ENCODE measurements around the gene SLC22A8.
"Not testable (repeated sequence)": the region's sequence is repeated elsewhere in the genome, so short reads cannot be mapped to it uniquely, and the experiment has no call there.

The SLC22A8 gene, protein sequence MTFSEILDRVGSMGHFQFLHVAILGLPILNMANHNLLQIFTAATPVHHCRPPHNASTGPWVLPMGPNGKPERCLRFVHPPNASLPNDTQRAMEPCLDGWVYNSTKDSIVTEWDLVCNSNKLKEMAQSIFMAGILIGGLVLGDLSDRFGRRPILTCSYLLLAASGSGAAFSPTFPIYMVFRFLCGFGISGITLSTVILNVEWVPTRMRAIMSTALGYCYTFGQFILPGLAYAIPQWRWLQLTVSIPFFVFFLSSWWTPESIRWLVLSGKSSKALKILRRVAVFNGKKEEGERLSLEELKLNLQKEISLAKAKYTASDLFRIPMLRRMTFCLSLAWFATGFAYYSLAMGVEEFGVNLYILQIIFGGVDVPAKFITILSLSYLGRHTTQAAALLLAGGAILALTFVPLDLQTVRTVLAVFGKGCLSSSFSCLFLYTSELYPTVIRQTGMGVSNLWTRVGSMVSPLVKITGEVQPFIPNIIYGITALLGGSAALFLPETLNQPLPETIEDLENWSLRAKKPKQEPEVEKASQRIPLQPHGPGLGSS

GRCh38 chr11:63015521-63016215 lies at the start of gene SLC22A8:
Gene SLC22A8, minus strand, starts transcription at chr11:63015841. Its CDS starts 883 bp downstream, at chr11:63014958.
- TF ChIP-seq POLR2A (IDR thresholded peaks at IDR 0.05; ENCODE audit: low read length) (no peak), GATA1 (IDR thresholded peaks at IDR 0.05; ENCODE audit: low read depth, low read length) (no peak)
- DNase-seq: no peak

DNA sequence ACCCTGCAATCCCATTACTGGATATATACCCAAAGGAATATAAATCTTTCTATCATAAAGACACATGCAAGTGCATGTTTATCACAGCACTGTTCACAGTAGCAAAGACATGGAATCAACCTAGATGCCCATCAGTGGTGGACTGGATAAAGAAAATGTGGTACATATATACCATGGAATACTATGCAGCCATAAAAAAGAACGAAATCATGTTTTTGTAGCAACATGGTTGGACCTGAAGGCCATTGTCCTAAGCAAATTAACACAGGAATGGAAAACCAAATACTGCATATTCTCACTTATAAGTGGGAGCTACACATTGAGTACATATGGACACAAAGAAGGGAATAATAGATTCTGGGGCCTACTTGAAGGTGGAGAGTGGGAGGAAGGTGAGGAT lies 30.6 kb upstream of the SLC22A8 start:
- not testable (repeated sequence) for DNase-seq

DNA sequence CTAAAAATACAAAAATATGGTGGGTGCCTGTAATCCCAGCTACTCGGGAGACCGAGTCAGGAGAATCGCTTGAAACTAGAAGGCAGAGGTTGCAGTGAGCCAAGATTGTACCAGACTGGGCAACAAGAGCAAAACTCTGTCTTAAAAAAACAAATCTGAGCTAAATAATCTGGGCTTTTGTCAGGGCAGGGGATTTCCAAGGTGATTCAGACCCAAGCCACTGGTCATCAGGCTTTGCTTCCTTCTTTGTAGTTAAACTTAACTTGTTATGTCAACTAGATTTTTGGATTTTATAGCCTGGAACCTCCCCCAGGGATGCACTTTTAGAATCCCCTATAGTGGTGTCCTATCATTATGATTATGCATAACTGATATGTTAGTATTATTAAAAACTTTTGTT lies 27.0 kb upstream of the SLC22A8 start:
- no peak for DNase-seq
- no peak for TF ChIP-seq GATA1 (IDR thresholded peaks at IDR 0.05; ENCODE audit: low read depth, low read length)
- no peak for TF ChIP-seq POLR2A (IDR thresholded peaks at IDR 0.05; ENCODE audit: low read length)

DNA sequence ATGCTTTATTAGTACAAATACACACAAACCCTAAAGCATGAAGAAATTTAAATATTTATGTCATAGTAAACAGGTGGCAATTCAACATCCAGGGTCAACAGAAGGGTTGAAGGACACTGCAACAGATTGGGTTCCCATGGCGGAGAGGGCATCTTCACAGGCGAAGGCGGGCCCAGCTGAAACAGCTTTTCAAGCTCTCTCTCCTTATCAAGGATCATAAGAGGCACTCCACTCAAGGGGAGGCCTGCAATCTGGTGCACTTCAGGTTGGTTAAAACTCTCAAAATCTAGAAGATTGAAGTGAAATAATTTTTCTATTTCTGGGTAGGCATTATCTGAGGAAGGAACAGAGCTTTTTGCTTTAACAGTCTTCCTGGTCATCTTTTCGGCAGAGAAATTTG lies 16.8 kb upstream of the SLC22A8 start:
- no peak for TF ChIP-seq GATA1 (IDR thresholded peaks at IDR 0.05; ENCODE audit: low read depth, low read length)
- no peak for TF ChIP-seq POLR2A (IDR thresholded peaks at IDR 0.05; ENCODE audit: low read length)
- no peak for DNase-seq

DNA sequence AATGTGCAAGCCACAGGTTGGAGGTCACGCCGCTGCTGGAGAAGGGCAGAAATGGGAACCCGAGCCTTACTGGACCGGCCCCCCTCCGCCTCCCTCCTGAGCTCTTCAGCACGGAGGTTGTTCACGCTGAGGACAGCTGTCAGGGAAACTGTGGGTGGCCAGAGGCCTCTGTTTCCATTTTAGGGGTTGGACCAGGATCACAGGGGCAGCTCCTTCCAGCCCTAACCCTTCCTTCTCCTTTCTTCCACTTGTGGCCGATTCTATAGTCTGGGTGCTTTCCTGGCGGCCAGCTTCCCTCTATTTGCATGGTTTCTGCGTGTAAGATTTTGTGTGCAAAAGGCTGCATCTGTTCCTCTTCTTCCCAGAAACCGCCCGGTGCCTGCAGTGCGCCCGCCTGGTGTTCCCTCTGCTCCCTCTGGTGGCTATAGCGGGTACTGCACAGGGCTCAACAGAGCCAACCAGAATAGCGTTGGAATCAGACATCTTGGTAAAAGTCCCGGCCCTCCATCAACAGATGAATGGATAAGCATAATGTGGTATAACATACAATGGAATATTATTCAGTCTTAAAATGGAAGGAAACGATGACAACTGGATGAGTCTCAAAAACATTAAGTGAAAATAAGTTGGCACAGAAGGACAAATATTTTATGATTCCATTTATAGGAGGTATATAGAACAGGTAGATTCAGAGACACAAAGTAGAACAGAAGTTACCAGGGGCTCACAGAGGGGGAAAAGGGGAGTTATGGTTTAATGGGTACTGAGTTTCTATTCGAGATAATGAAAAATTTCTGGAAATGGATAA lies 8.4 kb upstream of the SLC22A8 start:
- TF ChIP-seq POLR2A (IDR thresholded peaks at IDR 0.05; ENCODE audit: low read length) (no peak), GATA1 (IDR thresholded peaks at IDR 0.05; ENCODE audit: low read depth, low read length) (no peak)
- DNase-seq: peak; percentile 66 to 82

DNA sequence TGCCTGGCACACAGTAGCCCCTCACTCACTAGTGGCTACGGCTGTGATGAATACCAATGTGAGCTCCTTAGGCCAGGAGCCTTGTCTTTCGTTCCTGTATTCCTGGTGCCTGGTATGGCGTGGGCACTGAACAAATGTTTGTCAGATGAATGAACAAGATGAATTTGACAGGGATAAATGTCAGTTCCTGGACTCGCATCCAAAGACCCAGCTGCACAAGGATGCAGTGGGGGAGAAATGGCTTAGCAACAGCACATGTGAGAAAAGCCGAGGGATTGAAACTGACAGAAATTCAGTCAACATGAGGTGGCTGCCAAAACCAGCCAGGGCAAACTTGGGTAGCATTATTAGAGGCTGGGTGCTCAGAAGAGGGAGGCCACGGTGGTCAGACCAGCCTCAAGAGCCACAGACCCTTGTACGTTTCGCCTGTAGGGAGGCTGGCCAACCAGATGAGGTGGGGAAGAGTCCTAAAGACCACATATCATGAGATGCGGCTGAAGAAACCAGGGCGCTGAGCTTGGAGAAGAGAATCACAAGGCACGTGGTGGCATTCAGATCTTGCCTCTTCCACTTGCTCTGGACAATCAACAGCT lies 7.7 kb upstream of the SLC22A8 start:
- DNase-seq: no peak
- TF ChIP-seq POLR2A (IDR thresholded peaks at IDR 0.05; ENCODE audit: low read length): no peak
- TF ChIP-seq GATA1 (IDR thresholded peaks at IDR 0.05; ENCODE audit: low read depth, low read length): no peak

DNA sequence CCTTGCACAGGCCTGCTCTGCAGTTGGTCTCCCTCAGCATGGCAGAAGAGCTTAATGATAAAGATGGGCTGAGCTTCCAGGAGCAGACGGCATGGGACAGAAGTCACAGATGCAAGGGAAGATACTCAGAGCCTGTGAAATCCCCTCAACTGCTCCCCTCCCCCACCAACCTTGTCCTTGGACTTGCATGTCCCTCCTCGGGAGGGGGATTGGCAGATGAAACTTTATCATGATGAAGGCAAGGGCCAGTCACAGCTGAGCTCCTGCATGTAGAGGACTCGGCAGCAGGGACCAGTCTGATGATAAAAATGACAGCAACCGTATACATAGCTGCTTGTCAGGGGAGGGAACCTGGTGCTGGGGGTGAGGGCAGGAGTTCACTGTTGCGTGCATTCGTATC lies 6.8 kb upstream of the SLC22A8 start:
- TF ChIP-seq POLR2A (IDR thresholded peaks at IDR 0.05; ENCODE audit: low read length) (no peak), GATA1 (IDR thresholded peaks at IDR 0.05; ENCODE audit: low read depth, low read length) (no peak)
- DNase-seq: no peak

- TF ChIP-seq POLR2A (IDR thresholded peaks at IDR 0.05; ENCODE audit: low read length) (no peak), GATA1 (IDR thresholded peaks at IDR 0.05; ENCODE audit: low read depth, low read length) (no peak)
- DNase-seq: peak; percentile 35 to 49
These were observed 5.1 kb upstream of the SLC22A8 start for GRCh38 chr11:63020671-63021291.

GRCh38 chr11:63019506-63019905 lies 3.9 kb upstream of the SLC22A8 start:
- no peak for DNase-seq
- no peak for TF ChIP-seq GATA1 (IDR thresholded peaks at IDR 0.05; ENCODE audit: low read depth, low read length)
- TF ChIP-seq POLR2A (IDR thresholded peaks at IDR 0.05; ENCODE audit: low read length): no peak

- no peak for DNase-seq
- TF ChIP-seq GATA1 (IDR thresholded peaks at IDR 0.05; ENCODE audit: low read depth, low read length): no peak
- no peak for TF ChIP-seq POLR2A (IDR thresholded peaks at IDR 0.05; ENCODE audit: low read length)
These were observed 1.8 kb upstream of the SLC22A8 start for GRCh38 chr11:63017306-63017974.

GRCh38 chr11:63014408-63015055 lies 1.1 kb downstream of the SLC22A8 start:
- DNase-seq: no peak
- TF ChIP-seq GATA1 (IDR thresholded peaks at IDR 0.05; ENCODE audit: low read depth, low read length) (no peak), POLR2A (IDR thresholded peaks at IDR 0.05; ENCODE audit: low read length) (no peak)

DNA sequence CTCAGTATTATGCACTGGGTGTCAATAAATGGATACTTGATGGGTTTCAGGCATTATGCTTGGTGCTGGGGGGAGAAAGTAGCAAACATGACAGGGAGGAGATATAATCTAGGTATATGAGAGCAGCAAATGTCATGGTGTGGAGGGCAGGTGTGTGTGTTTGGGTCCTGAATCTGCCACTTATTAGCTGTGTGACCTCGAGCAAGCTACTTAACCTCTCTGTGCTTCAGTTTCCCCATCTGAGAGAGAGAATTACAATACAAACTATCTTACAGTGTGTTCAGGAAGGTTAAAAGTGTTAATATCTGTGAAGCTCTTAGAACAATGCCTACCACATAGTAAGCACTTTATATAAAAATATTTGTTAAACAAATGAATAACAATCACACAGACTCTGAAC lies 2.8 kb downstream of the SLC22A8 start:
- DNase-seq: no peak
- TF ChIP-seq POLR2A (IDR thresholded peaks at IDR 0.05; ENCODE audit: low read length) (no peak), GATA1 (IDR thresholded peaks at IDR 0.05; ENCODE audit: low read depth, low read length) (no peak)

Data from erythroblast (primary cell).